Natural killer cell (primary cell): ENCODE results near the gene GATA5. TPM values are rescaled to one million over a fixed set of nuclear protein-coding genes. Genes with fewer than 3 reads are reported as not detected.

Experiments
- ATAC-seq, 3 donors: fragments of 150-1000 bp in 2 of 3; fragments of 200-7000 bp in 1 of 3; cut with Tn5 transposase; 1 replicate in 1 of 3; 2 replicates in 2 of 3; pipeline ENCODE4 v1.10.0; 2021; ENCODE audit warnings: mild to moderate bottlenecking in 2 of 3, moderate library complexity in 2 of 3
- DNase-seq, 2 donors: peaks; one replicate each; pipeline versions ENCODE4 v3.0.0 to v3.0.0-alpha.2; 2013 to 2021; ENCODE audit warnings: mixed read lengths in 1 of 2
- H3K27ac ChIP-seq: one replicate; pipeline ENCODE4 v1.5.1; 2013; ENCODE audit warnings: mild to moderate bottlenecking, low read length
- H3K27me3 ChIP-seq: one replicate; pipeline ENCODE4 v1.6.1; 2013; ENCODE audit warnings: low read length; ENCODE audit not compliant: control insufficient read depth, insufficient read depth
- H3K36me3 ChIP-seq: one replicate; pipeline ENCODE4 v1.6.1; 2013; ENCODE audit warnings: low read length; ENCODE audit not compliant: control insufficient read depth, insufficient read depth
- H3K4me1 ChIP-seq: one replicate; pipeline ENCODE4 v1.6.1; 2013; ENCODE audit warnings: low read length; ENCODE audit not compliant: control insufficient read depth, insufficient read depth
- H3K4me3 ChIP-seq: one replicate; pipeline ENCODE4 v1.5.1; 2013; ENCODE audit warnings: low read length
- H3K9me3 ChIP-seq: one replicate; pipeline ENCODE4 v1.6.1; 2013; ENCODE audit warnings: low read length; ENCODE audit not compliant: control insufficient read depth, insufficient read depth
- H3K27ac Mint-ChIP-seq, 2 donors: one replicate each; pipeline ENCODE4 v1.8.0; 2022; ENCODE audit warnings: mild to moderate bottlenecking in 2 of 2, mixed read lengths in 2 of 2, moderate library complexity in 1 of 2
- H3K27me3 Mint-ChIP-seq, 2 donors: one replicate each; pipeline ENCODE4 v1.8.0; 2022; ENCODE audit warnings: low read depth in 2 of 2, mixed read lengths in 2 of 2
- H3K36me3 Mint-ChIP-seq: one replicate; pipeline ENCODE4 v1.8.0; 2022; ENCODE audit warnings: mixed read lengths
- H3K4me1 Mint-ChIP-seq, 2 donors: one replicate each; pipeline ENCODE4 v1.8.0; 2022; ENCODE audit warnings: mixed read lengths in 2 of 2
- H3K4me3 Mint-ChIP-seq: one replicate; pipeline ENCODE4 v1.8.0; 2022; ENCODE audit warnings: mild to moderate bottlenecking, moderate library complexity, mixed read lengths
- H3K9me3 Mint-ChIP-seq, 2 donors: one replicate each; pipeline ENCODE4 v1.8.0; 2022; ENCODE audit warnings: mixed read lengths in 2 of 2
- CTCF ChIP-seq: fragments of 200-600 bp; IDR thresholded peaks from one replicate; pipeline ENCODE4 v1.8.0; 2022; ENCODE audit warnings: antibody characterized with exemption
- WGBS: methylation state at CpG from one replicate; pipeline ENCODE4 v1.1.7; 2013; ENCODE audit warnings: missing lambda C conversion rate; ENCODE audit not compliant: insufficient coverage; 5-methylcytosine and 5-hydroxymethylcytosine counted together
- intact Hi-C: fragments of 100-400 bp; cut with micrococcal nuclease; formaldehyde crosslinking; loops from one replicate; pipeline ENCODE4 v1.14.2; 2022
- total RNA-seq, 4 donors: library from RNA; stranded (reverse); fragments of 120-200 nt in 1 of 4; gene quantifications; one replicate each; pipeline versions ENCODE4 v1.2.3 to v1.2.4, GENCODE V29; 2013 to 2022

GATA5 gene
- total RNA-seq, 3 donors from 2014 or later (not counting 1 experiment from before 2014, with no cell fraction given), result not detected

DNA sequence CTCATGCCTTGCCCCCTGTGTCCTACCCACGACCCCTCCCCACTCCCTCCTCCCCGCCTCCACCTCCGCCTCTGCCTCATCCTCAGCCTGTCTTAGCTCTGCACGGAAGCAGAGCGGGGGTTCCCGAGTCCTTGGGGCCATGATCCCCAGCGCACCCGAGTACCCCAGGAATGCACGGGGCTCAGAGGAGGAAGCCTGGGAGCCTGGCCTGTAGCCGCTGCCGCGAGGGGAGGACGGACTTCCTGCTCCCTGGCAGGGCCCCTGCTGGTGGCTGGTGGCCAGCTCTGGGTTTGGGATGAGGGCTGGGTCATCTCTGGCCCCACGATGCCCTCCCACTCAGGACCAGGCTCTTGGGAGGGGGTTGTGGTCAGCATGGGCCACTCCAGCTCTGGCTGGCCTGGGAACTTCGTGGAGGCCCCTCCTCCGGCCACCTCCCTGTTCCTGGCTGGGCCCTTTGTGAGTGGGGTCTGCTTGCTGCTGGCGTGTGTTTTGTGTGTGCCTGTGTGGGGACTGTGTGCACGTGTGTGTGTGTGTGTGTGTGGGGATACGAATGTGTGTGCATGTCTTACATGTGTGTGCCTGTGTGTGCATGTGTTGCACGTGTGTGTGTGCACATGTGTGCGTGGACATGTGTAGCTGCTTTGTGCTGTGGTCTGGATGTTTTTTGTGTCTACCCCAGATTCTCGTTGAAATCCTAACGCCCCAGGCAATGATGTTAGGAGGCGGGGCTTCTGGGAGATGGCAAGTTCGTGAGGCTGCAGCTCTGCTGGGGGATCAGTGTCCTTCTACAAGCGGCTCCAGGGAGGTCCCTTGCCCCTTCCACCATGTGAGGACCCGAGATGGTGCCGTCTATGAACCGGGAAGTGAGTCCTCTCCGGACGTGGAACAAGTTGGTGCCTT is 47.1 kb downstream of the GATA5 start:
- no peaks in the 10 kb centered on the region for H3K9me3 Mint-ChIP-seq
- DNase-seq (no peak), ATAC-seq (no peak)
- no peak overlapping the region for H3K27ac ChIP-seq
- no peak for TF ChIP-seq CTCF
- intact Hi-C loops, result no loop called here
- no peaks in the 10 kb centered on the region for H3K9me3 ChIP-seq
- WGBS, result 61% methylated on average over 31 of the region's 31 CpGs
- H3K27ac Mint-ChIP-seq, result no peak overlapping the region
- no peaks in the 10 kb centered on the region for H3K27me3 ChIP-seq
- H3K36me3 ChIP-seq, result no peaks in the 10 kb centered on the region
- H3K4me3 Mint-ChIP-seq, result no peak overlapping the region
- no peaks in the 10 kb centered on the region for H3K36me3 Mint-ChIP-seq
- H3K27me3 Mint-ChIP-seq, result peaks cover 0 to 4% of the 10 kb centered on the region in 2 donors
- H3K4me3 ChIP-seq, result no peak overlapping the region
- H3K4me1 ChIP-seq, result no peaks in the 10 kb centered on the region
- no peaks in the 10 kb centered on the region for H3K4me1 Mint-ChIP-seq

- no peaks in the 10 kb centered on the region for H3K4me1 Mint-ChIP-seq
Observed at GRCh38 chr20:62428002-62428372, 47.8 kb downstream of the GATA5 start.

GRCh38 chr20:62427172-62428001 is 48.4 kb downstream of the GATA5 start, which contains the start of gene RBBP8NL:
RBBP8NL (minus strand) TSS chr20:62427539; CDS start chr20:62419647, 7,892 bp downstream.
- H3K4me3 Mint-ChIP-seq, result no peak within 1 kb of the TSS
- Histone ChIP-seq H3K36me3 (no peaks in the 10 kb centered on the region), H3K4me3 (no peak within 1 kb of the TSS), H3K27me3 (no peaks in the 10 kb centered on the region), H3K9me3 (no peaks in the 10 kb centered on the region), H3K27ac (no peak within 1 kb of the TSS), H3K4me1 (no peaks in the 10 kb centered on the region)
- intact Hi-C loops, result no loop called here
- TF ChIP-seq CTCF, result no peak
- ATAC-seq (no peak), DNase-seq (no peak)
- H3K27me3 Mint-ChIP-seq, result no peaks in the 10 kb centered on the region
- H3K27ac Mint-ChIP-seq, result no peak within 1 kb of the TSS
- no peaks in the 10 kb centered on the region for H3K36me3 Mint-ChIP-seq
- H3K4me1 Mint-ChIP-seq, result no peaks in the 10 kb centered on the region
- WGBS, result 83% methylated on average over 28 of the region's 28 CpGs
- no peaks in the 10 kb centered on the region for H3K9me3 Mint-ChIP-seq

More at GRCh38 chr20:62428002-62428372, 47.8 kb downstream of the GATA5 start:
- no peaks in the 10 kb centered on the region for H3K36me3 Mint-ChIP-seq
- WGBS, result 89% methylated on average over 10 of the region's 10 CpGs
- Histone ChIP-seq H3K9me3 (no peaks in the 10 kb centered on the region), H3K27ac (no peak overlapping the region), H3K36me3 (no peaks in the 10 kb centered on the region), H3K27me3 (no peaks in the 10 kb centered on the region), H3K4me1 (no peaks in the 10 kb centered on the region), H3K4me3 (no peak overlapping the region)
- no peaks in the 10 kb centered on the region for H3K9me3 Mint-ChIP-seq
- DNase-seq (no peak), ATAC-seq (no peak)
- intact Hi-C loops, result no loop called here
- no peak overlapping the region for H3K4me3 Mint-ChIP-seq
- no peak overlapping the region for H3K27ac Mint-ChIP-seq
- no peak for TF ChIP-seq CTCF
- H3K27me3 Mint-ChIP-seq, result no peaks in the 10 kb centered on the region
